Subcutaneous adipose tissue (tissue), 4 donors: Measurements from ENCODE around the gene CINP. TPM values are rescaled to one million over a fixed set of nuclear protein-coding genes. Genes with fewer than 3 reads are reported as not detected.

Experiments used
- CTCF ChIP-seq: fragments of 450-650 bp; IDR thresholded peaks from one replicate; pipeline ENCODE4 v1.5.1; 2016; ENCODE audit warnings: low read depth, mild to moderate bottlenecking, control low read depth, antibody characterized with exemption, moderate library complexity
- total RNA-seq, 4 donors: library from RNA; depleted of rRNA; stranded (reverse); fragments of >200 nt; gene quantifications; one replicate each; pipeline ENCODE4 v1.1.0, GENCODE V29; 2016

The CINP gene
- total RNA-seq, 4 donors from 2014 or later: 21.8 to 41.1 (median 24.2) TPM

DNA sequence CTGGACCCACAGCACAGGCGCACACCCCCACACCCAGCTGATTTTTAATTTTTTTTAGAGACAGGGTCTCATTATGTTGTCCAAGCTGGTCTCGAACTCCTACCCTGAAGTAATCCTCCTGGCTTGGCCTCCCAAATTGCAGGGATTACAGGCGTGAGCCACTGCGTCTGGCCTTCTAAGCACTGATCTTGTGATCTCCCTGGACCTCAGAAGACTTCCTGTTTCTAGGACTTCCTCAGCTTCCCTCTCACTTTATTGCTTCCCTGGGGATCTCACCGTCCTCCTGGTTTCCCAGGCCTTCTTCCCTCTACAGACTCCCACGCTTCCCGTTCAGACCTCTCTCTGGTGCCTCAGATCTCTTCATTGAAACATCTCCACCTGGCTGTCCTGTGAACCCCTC, 29.3 kb downstream of the CINP start:
- TF ChIP-seq CTCF: no peak

DNA sequence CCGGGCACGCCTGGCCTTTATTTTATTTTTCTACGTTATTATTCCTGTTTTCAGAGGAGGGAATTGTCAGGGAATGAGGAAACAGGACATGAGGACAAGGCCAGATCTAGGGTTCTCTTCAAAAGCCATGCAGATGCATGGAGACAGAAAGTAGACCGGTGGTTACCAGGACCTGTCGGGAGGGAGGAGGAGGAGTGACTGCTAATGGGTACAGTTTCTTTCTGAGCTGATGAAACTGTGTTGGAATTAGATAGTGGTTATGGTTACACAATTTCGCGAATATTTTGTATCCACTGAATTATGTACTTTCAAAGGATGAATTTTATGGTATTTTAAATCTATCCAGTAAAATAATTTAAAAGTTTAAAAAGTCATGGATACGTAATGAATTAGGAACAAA, 31.9 kb downstream of the CINP start:
- no peak for TF ChIP-seq CTCF

GRCh38 chr14:102326583-102326982, 36.1 kb downstream of the CINP start:
- no peak for TF ChIP-seq CTCF

GRCh38 chr14:102325791-102326345, 36.8 kb downstream of the CINP start:
- TF ChIP-seq CTCF: no peak

DNA sequence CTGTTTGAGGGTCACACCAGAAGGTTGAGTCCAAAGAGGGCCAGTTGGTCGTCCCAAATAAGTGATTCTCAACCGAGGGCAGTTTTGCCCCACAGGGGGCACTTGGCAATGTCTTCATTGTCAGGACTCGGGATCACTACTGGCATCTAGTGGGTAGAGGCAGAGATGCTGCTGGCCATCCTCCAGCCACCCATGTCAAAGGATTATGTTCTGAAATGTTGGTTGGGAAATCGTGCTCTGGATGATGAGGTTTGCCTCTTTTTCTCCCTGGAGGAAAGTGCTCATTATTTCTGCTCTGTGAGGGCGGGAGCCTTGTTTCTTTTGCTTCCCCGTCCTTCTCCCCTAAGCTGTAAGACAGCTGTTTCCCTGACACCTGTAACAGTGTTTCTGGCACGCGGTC, 39.6 kb downstream of the CINP start:
- no peak for TF ChIP-seq CTCF

DNA sequence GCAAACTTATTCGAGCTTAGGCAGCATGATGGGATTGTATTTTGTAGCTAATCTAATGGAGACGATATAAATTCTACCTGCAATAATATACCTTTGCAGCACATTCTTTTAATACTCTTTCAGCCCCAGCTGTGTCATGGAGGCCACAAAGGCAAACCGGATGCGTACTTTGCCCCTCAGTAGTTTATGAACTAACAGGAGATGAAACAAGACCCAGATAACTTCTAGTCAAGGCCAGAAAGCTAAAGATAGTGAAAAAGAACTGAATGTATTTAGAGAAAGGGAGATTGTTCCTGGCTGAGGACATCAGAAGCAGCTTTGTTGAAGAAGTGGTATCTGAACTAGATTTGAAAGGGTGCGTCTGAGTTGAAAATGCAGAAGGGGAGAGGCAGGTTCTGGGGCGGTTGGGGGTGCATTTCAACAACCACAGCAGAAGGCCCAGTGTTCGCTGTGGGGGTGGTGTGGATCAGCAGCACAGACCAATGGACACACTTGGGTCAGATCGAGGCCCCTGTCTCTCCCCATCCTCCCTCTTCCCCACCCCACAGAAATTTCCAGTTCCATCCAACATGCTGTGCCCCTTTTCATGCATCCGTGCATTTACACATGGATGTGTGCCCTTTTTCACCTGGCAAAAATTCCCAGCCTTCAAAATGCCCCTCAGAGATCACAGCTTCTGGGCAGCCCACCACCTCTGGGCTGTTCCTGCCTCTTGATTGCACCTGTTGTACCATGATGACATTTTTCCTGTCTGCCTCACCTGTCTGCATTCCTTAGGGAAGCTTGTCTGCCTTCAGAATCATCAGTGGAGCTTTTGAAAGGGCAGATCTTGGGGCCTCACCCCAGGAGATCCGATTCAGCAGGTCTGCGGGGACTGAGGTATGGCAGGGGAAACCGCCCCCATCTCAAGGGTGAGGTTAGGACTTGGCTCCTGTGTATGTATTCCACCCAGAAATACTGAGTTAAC, 41.0 kb downstream of the CINP start:
- TF ChIP-seq CTCF: no peak

GRCh38 chr14:102320671-102321455, 41.8 kb downstream of the CINP start:
- no peak for TF ChIP-seq CTCF
